Type B pancreatic cell (in vitro differentiated cells): Measurements from ENCODE around the gene GCNT4. TPM values are rescaled to one million over a fixed set of nuclear protein-coding genes. Genes with fewer than 3 reads are reported as not detected.
A peak's percentile ranks its signal among the peaks of the same experiment; 100 is the strongest.
"Not testable (repeated sequence)": the region's sequence is repeated elsewhere in the genome, so short reads cannot be mapped to it uniquely, and the experiment has no call there.

Experiments
- DNase-seq: peaks from one replicate; pipeline ENCODE4 v3.0.0; 2021; ENCODE audit warnings: mixed read lengths; ENCODE audit not compliant: unreplicated experiment; ENCODE audit errors: extremely low spot score
- H3K27ac Mint-ChIP-seq: 2 replicates; pipeline ENCODE4 v1.8.0; 2021; ENCODE audit warnings: mild to moderate bottlenecking, mixed read lengths
- H3K27me3 Mint-ChIP-seq: 2 replicates; pipeline ENCODE4 v1.8.0; 2021; ENCODE audit warnings: mixed read lengths
- H3K36me3 Mint-ChIP-seq: 2 replicates; pipeline ENCODE4 v1.8.0; 2021; ENCODE audit warnings: mixed read lengths
- H3K4me1 Mint-ChIP-seq: one replicate; pipeline ENCODE4 v1.8.0; 2021; ENCODE audit warnings: mixed read lengths; ENCODE audit not compliant: unreplicated experiment
- H3K4me3 Mint-ChIP-seq: 2 replicates; pipeline ENCODE4 v1.8.0; 2021; ENCODE audit warnings: mild to moderate bottlenecking, mixed read lengths
- H3K9me3 Mint-ChIP-seq: 2 replicates; pipeline ENCODE4 v1.8.0; 2021; ENCODE audit warnings: mixed read lengths
- long read RNA-seq: library from polyadenylated mRNA; unstranded; transcript quantifications from one replicate; pipeline ENCODE4 v2.0.0, GENCODE V29; 2020
- total RNA-seq: library from RNA; stranded (reverse); gene quantifications from 2 replicates; pipeline ENCODE4 v1.2.1, GENCODE V29; 2021; ENCODE audit warnings: low replicate concordance
- TF ChIP-seq, protein P1 (sequence below): fragments of 200-600 bp; sonication (generic); conservative IDR thresholded peaks from 2 replicates; pipeline ENCODE4 v1.5.0; 2021; ENCODE audit warnings: antibody characterized with exemption, mild to moderate bottlenecking

The GCNT4 gene, protein sequence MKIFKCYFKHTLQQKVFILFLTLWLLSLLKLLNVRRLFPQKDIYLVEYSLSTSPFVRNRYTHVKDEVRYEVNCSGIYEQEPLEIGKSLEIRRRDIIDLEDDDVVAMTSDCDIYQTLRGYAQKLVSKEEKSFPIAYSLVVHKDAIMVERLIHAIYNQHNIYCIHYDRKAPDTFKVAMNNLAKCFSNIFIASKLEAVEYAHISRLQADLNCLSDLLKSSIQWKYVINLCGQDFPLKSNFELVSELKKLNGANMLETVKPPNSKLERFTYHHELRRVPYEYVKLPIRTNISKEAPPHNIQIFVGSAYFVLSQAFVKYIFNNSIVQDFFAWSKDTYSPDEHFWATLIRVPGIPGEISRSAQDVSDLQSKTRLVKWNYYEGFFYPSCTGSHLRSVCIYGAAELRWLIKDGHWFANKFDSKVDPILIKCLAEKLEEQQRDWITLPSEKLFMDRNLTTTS
- 7.1 and 8.3 TPM in 2 replicates for total RNA-seq
- long read RNA-seq, full-length matches to known transcripts: 3 of 3 reads
- long read RNA-seq, partial matches to known transcripts: 0 of 3 reads
- long read RNA-seq, other reads (novel, unspliced or antisense): 0 of 3 reads

DNA sequence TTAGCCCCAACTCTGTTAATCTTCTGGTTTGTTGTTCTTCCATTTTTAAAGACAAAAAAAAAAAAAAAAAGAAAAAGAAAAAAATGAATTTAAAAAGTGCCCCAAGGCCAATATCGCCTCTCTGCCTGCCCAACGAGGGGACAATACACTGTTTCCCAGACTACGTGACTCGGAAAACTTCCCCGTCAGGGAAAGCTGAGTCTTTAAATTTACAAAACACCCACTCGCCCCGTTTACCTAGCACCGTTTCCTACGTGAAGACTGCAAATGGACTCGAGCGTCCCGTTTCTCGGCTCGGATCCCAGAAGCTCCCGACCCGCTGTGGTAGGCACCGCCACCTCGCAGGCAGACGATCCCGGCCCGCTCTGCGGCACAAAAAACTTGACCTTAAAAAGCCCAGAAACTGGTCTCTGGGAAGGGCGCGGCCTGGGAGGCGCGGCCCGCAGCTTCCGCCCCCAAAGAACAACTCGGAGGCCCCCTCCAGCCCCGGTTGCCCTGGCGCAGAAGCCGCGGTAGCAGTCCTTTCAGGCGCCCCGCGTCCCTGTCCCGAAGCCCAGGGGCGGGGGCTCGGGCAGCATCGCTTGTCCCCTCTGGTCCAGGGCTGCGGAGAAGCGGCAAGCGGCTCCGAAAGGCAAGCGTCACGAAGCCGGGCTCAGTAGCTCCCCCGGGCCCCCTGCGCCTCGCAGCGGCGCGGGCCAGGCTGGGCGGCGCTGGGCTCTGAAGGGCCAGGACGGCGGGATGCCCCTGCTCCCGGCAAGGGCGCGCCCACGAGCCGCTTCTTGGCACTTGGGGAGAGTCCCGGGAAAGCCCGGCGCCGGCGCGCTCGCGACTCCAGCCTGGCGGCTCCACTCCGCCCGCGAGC lies at the start of gene GCNT4:
GCNT4 (minus strand) TSS at position 367 of the 862 bp plus-strand sequence. CDS start 22,521 bp downstream, outside the sequence.
- H3K36me3 Mint-ChIP-seq: no peaks in the 10 kb centered on the region
- peak within 1 kb of the TSS; percentile 92 for H3K4me3 Mint-ChIP-seq
- H3K27me3 Mint-ChIP-seq: peaks cover 20% of the 10 kb centered on the region
- H3K9me3 Mint-ChIP-seq: no peaks in the 10 kb centered on the region
- TF ChIP-seq, protein P1, sequence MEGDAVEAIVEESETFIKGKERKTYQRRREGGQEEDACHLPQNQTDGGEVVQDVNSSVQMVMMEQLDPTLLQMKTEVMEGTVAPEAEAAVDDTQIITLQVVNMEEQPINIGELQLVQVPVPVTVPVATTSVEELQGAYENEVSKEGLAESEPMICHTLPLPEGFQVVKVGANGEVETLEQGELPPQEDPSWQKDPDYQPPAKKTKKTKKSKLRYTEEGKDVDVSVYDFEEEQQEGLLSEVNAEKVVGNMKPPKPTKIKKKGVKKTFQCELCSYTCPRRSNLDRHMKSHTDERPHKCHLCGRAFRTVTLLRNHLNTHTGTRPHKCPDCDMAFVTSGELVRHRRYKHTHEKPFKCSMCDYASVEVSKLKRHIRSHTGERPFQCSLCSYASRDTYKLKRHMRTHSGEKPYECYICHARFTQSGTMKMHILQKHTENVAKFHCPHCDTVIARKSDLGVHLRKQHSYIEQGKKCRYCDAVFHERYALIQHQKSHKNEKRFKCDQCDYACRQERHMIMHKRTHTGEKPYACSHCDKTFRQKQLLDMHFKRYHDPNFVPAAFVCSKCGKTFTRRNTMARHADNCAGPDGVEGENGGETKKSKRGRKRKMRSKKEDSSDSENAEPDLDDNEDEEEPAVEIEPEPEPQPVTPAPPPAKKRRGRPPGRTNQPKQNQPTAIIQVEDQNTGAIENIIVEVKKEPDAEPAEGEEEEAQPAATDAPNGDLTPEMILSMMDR: no peak
- peak; percentile 75 for DNase-seq
- peaks cover 24% of the 10 kb centered on the region for H3K4me1 Mint-ChIP-seq
- peak within 1 kb of the TSS; percentile 84 for H3K27ac Mint-ChIP-seq

DNA sequence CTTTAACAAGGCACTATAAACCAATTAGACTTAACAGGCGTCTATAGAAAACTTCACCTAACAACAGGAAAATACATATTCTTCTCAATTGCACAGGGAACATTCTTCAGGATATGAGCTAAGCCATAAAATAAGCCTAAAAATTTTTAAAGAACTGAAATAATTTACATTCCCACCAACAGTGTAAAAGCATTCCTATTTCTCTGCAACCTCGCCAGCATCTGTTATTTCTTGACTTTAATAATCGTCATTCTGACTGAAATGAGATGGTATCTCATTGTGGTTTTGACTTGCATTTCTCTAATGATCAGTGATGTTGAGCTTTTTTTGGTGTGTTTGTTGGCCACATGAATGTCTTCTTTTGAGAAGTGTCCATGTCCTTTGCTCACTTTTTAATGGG lies 43.6 kb upstream of the GCNT4 start:
- not testable (repeated sequence) for DNase-seq, H3K9me3 Mint-ChIP-seq, H3K27ac Mint-ChIP-seq, H3K4me3 Mint-ChIP-seq, H3K27me3 Mint-ChIP-seq, H3K36me3 Mint-ChIP-seq, H3K4me1 Mint-ChIP-seq

DNA sequence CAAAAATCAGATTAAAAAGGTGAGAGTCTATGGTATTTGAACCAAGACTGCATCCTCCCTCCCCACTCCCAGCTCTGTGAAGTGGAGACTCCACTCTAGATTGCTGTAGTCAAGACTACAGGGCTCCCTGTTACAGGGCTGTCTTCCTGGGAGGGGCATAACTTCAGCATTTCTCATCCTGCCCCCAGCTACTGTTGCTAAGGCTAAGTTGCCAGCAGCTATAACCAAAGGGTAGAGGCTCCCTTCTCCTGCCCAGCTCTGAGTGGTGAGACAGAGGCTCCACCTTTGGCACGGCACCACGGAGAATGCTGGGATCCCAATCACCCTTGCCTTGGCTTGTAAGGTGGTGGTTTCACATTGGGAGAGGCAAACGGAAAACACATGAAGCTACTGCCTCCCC lies 39.2 kb upstream of the GCNT4 start:
- no peaks in the 10 kb centered on the region for H3K36me3 Mint-ChIP-seq
- no peak overlapping the region for H3K4me3 Mint-ChIP-seq
- no peak overlapping the region for H3K27ac Mint-ChIP-seq
- H3K27me3 Mint-ChIP-seq: no peaks in the 10 kb centered on the region
- DNase-seq: no peak
- peaks cover 5% of the 10 kb centered on the region for H3K4me1 Mint-ChIP-seq
- TF ChIP-seq, protein P1: no peak
- H3K9me3 Mint-ChIP-seq: no peaks in the 10 kb centered on the region

DNA sequence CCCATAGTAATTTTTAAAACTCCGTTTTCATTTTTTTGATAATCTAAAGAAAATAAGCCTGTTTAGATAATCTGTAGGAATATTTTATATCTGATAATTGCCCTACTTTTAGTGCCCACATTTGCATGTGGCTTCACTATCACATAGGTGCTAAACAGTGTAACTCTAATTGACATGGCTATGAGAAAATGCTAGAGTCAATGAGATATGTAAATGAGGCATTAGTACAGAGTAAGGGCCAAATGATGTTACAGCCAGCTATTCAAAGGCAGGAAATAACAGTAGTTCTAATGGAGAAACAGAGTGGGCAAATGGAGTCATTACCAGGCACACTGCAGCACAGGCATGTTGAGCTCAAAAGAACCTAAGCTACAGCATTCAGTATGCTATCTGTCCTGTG lies 37.3 kb upstream of the GCNT4 start:
- TF ChIP-seq, protein P1: no peak
- Mint-ChIP-seq H3K36me3 (no peaks in the 10 kb centered on the region), H3K27me3 (no peaks in the 10 kb centered on the region), H3K9me3 (no peaks in the 10 kb centered on the region), H3K4me1 (peaks cover 5% of the 10 kb centered on the region), H3K4me3 (no peak overlapping the region), H3K27ac (no peak overlapping the region)
- no peak for DNase-seq

DNA sequence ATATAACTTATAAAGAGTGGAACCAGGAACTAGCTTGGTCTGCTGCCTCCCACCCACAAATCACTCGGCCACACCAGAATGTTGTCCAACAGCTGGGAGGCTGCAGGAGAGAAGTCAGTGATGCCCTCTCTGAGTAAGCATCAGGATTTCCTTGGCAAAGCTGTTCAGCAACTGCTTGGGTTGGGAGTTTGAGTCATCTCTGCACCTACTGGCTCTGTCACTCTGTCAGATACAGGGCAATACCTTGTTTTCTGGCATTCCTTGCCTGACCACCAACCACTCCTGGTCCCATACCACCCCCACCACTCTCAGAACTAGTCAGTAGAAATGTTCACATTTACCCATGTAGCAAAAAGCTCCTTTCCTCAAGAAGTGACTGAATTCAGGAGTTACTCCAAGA lies 36.8 kb upstream of the GCNT4 start:
- Mint-ChIP-seq H3K36me3 (no peaks in the 10 kb centered on the region), H3K4me1 (peaks cover 5% of the 10 kb centered on the region), H3K4me3 (no peak overlapping the region)

More for the DNA sequence above, 36.8 kb upstream of the GCNT4 start:
- Mint-ChIP-seq H3K27ac (no peak overlapping the region), H3K27me3 (no peaks in the 10 kb centered on the region), H3K9me3 (no peaks in the 10 kb centered on the region)
- DNase-seq: no peak
- TF ChIP-seq, protein P1: no peak
